ENCODE measurements around the gene ABCB8.
"Not testable (repeated sequence)": the region's sequence is repeated elsewhere in the genome, so short reads cannot be mapped to it uniquely, and the experiment has no call there.

Gene ABCB8

GRCh38 chr7:151011097-151011409 is 17.2 kb upstream of the ABCB8 start:
- no peak for DNase-seq (ENCODE audit: low read depth in 1 of 2, low spot score in 1 of 2)
- no peak overlapping the region for H3K4me3 ChIP-seq (replicated peaks; ENCODE audit: insufficient read depth, low read length)
- H3K27ac ChIP-seq (replicated peaks) = no peak overlapping the region
- TF ChIP-seq REST (IDR thresholded peaks at IDR 0.05; ENCODE audit: insufficient replicate concordance, low read depth) (no peak), CTCF (IDR thresholded peaks at IDR 0.05; ENCODE audit: insufficient read depth, low read length) (no peak), SPI1 (IDR thresholded peaks at IDR 0.05; ENCODE audit: borderline replicate concordance, low read depth) (no peak), GABPA (IDR thresholded peaks at IDR 0.05; ENCODE audit: low read depth) (no peak), POLR2AphosphoS5 (IDR thresholded peaks at IDR 0.05; ENCODE audit: low read depth) (no peak)
- peaks cover 6% of the 10 kb centered on the region for H3K27me3 ChIP-seq (ENCODE audit: insufficient read depth, poor library complexity, severe bottlenecking)

- H3K27me3 ChIP-seq (ENCODE audit: insufficient read depth, poor library complexity, severe bottlenecking); H3K4me3 ChIP-seq (replicated peaks; ENCODE audit: insufficient read depth, low read length); H3K27ac ChIP-seq (replicated peaks); DNase-seq (ENCODE audit: low read depth in 1 of 2, low spot score in 1 of 2): not testable (repeated sequence)
These were observed 16.6 kb upstream of the ABCB8 start for GRCh38 chr7:151011616-151012015.

- H3K27me3 ChIP-seq (ENCODE audit: insufficient read depth, poor library complexity, severe bottlenecking) = peaks cover 6% of the 10 kb centered on the region
- no peak overlapping the region for H3K27ac ChIP-seq (replicated peaks)
- TF ChIP-seq REST (IDR thresholded peaks at IDR 0.05; ENCODE audit: insufficient replicate concordance, low read depth) (no peak), SPI1 (IDR thresholded peaks at IDR 0.05; ENCODE audit: borderline replicate concordance, low read depth) (no peak), POLR2AphosphoS5 (IDR thresholded peaks at IDR 0.05; ENCODE audit: low read depth) (no peak), GABPA (IDR thresholded peaks at IDR 0.05; ENCODE audit: low read depth) (no peak), CTCF (IDR thresholded peaks at IDR 0.05; ENCODE audit: insufficient read depth, low read length) (no peak)
- no peak for DNase-seq (ENCODE audit: low read depth in 1 of 2, low spot score in 1 of 2)
- no peak overlapping the region for H3K4me3 ChIP-seq (replicated peaks; ENCODE audit: insufficient read depth, low read length)
These were observed 16.1 kb upstream of the ABCB8 start for GRCh38 chr7:151012031-151012692.

- no peak for TF ChIP-seq GABPA (IDR thresholded peaks at IDR 0.05; ENCODE audit: low read depth)
- TF ChIP-seq REST (IDR thresholded peaks at IDR 0.05; ENCODE audit: insufficient replicate concordance, low read depth) = no peak
- TF ChIP-seq SPI1 (IDR thresholded peaks at IDR 0.05; ENCODE audit: borderline replicate concordance, low read depth) = no peak
- TF ChIP-seq CTCF (IDR thresholded peaks at IDR 0.05; ENCODE audit: insufficient read depth, low read length) = peak; percentile 19
- no peak for TF ChIP-seq POLR2AphosphoS5 (IDR thresholded peaks at IDR 0.05; ENCODE audit: low read depth)
- Histone ChIP-seq H3K27me3 (ENCODE audit: insufficient read depth, poor library complexity, severe bottlenecking) (peaks cover 6% of the 10 kb centered on the region), H3K27ac (replicated peaks) (no peak overlapping the region), H3K4me3 (replicated peaks; ENCODE audit: insufficient read depth, low read length) (no peak overlapping the region)
- DNase-seq (ENCODE audit: low read depth in 1 of 2, low spot score in 1 of 2) = peak in 1 of 2 experiments; percentile 42
These were observed 15.3 kb upstream of the ABCB8 start for GRCh38 chr7:151012911-151013347.
